ENCODE measurements around the gene SYTL3.

SYTL3 gene

DNA sequence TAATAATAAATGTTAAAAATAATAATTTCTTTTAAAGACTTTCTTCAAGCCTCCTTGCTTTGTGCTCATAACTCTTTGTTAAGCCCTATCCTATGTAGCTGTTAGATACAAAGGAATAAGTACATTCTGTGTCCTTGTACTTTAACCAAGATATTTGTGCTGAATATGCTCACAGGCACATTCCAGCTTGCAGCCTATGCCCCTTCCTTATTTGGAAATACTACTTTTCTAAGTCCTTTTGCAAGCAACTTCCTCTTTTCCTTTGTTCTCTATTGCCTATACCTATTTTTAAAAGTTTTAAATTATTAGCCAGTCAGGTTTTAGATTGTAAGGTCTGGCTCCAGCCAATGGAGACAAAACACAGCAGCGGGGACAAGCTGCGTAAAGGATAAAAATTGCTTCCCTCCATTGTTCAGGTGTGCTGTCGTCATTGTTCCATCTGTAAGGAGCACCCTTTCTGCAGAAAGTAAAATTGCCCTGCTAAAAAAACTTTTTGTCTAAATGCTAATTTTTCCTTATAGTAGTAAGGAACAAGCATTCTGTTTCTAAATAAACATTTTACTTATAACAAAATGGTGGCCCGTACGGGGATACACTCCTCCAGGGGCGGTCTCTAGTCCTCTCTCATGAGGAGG, 80.2 kb downstream of the SYTL3 start:
- no peak overlapping the region for H3K9ac ChIP-seq (ENCODE audit: low read depth, low read length)
- H3K36me3 ChIP-seq (ENCODE audit: insufficient read depth, low read length): no peaks in the 10 kb centered on the region
- H3K27me3 ChIP-seq (ENCODE audit: control insufficient read depth, insufficient read depth, low read length): no peaks in the 10 kb centered on the region
- H3K4me1 ChIP-seq (ENCODE audit: control insufficient read depth, insufficient read depth, low read length): no peaks in the 10 kb centered on the region
- H3K4me2 ChIP-seq (ENCODE audit: low read length): no peak overlapping the region
- no peak overlapping the region for H3K4me3 ChIP-seq (ENCODE audit: low read length)
- H3K9me3 ChIP-seq (replicated peaks; ENCODE audit: low read length): no peaks in the 10 kb centered on the region

DNA sequence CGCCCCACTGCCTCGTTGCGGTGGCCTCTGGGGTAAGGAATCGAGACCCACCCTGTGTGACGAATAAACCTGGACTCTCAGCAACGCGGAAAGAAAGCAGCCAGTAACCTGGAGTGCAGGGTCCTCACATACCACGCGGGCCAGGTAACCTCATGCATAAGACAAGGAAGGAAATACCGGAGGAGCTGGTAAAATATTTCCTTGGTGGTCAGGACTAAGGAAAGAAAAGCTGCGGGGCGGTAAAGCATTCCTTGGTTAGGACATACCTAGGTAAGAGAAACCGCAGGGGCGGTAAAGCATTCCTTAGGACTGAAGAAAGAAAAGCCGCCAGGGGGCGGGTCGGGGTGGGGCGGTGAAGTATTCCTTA, 80.7 kb downstream of the SYTL3 start:
- Histone ChIP-seq H3K9ac (ENCODE audit: low read depth, low read length) (no peak overlapping the region), H3K36me3 (ENCODE audit: insufficient read depth, low read length) (no peaks in the 10 kb centered on the region), H3K4me2 (ENCODE audit: low read length) (no peak overlapping the region), H3K4me3 (ENCODE audit: low read length) (no peak overlapping the region), H3K4me1 (ENCODE audit: control insufficient read depth, insufficient read depth, low read length) (no peaks in the 10 kb centered on the region), H3K9me3 (replicated peaks; ENCODE audit: low read length) (no peaks in the 10 kb centered on the region), H3K27me3 (ENCODE audit: control insufficient read depth, insufficient read depth, low read length) (no peaks in the 10 kb centered on the region)

DNA sequence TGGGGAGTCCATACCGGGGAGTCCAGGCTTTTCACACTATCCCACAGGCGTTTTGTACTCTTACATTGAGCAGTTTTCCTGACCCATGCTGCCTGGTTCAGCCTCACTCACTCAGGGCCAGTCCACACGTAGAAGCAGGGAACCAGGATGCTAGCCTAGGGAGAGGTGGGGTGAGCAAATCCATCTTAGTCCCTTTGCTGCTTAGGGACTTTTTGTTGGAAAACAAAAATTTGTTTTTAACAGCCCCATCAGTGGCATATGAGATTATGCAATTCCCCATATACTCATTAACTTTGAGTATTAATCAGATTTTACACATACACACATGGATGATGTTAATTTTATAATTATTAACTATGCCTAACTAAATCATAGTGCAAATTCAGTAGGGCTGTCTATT, 85.2 kb downstream of the SYTL3 start:
- Histone ChIP-seq H3K27me3 (ENCODE audit: control insufficient read depth, insufficient read depth, low read length) (no peaks in the 10 kb centered on the region), H3K36me3 (ENCODE audit: insufficient read depth, low read length) (no peaks in the 10 kb centered on the region), H3K4me3 (ENCODE audit: low read length) (no peak overlapping the region), H3K9me3 (replicated peaks; ENCODE audit: low read length) (peaks cover 2% of the 10 kb centered on the region), H3K4me1 (ENCODE audit: control insufficient read depth, insufficient read depth, low read length) (peaks cover 9% of the 10 kb centered on the region), H3K4me2 (ENCODE audit: low read length) (no peak overlapping the region), H3K9ac (ENCODE audit: low read depth, low read length) (no peak overlapping the region)

DNA sequence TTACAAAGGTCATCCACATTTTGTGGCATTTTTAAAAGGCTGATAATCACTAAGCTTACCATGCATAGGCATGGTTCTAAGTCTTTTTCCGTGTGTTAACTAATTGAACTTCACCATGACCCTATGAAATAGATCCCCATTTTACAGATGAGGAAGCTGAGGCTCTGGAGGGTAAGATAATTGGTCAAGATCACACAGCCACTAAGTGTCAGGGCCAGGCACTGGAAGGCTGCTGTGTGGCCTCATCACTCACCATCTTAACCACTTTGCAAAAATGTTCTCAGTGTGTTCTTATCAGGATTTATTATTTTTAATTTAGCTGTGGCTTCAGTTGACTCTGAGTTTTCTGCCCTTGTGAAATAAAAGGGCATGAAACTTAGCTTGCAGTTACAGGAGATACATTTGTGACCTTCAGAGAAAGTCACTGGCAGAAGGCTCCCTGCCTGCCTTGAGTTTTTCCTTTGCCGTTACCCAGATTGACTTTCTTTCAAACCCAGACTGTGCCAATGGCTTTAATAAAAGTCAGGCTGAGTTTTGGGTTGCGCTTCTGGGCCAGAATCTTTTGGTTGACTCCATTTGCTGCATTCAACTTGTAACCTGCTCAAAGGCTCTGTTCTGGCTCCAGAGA, 87.3 kb downstream of the SYTL3 start:
- no peak overlapping the region for H3K4me3 ChIP-seq (ENCODE audit: low read length)
- H3K4me2 ChIP-seq (ENCODE audit: low read length): no peak overlapping the region
- H3K27me3 ChIP-seq (ENCODE audit: control insufficient read depth, insufficient read depth, low read length): no peaks in the 10 kb centered on the region
- H3K9ac ChIP-seq (ENCODE audit: low read depth, low read length): no peak overlapping the region
- peaks cover 9% of the 10 kb centered on the region for H3K4me1 ChIP-seq (ENCODE audit: control insufficient read depth, insufficient read depth, low read length)
- H3K36me3 ChIP-seq (ENCODE audit: insufficient read depth, low read length): no peaks in the 10 kb centered on the region
- peaks cover 2% of the 10 kb centered on the region for H3K9me3 ChIP-seq (replicated peaks; ENCODE audit: low read length)

DNA sequence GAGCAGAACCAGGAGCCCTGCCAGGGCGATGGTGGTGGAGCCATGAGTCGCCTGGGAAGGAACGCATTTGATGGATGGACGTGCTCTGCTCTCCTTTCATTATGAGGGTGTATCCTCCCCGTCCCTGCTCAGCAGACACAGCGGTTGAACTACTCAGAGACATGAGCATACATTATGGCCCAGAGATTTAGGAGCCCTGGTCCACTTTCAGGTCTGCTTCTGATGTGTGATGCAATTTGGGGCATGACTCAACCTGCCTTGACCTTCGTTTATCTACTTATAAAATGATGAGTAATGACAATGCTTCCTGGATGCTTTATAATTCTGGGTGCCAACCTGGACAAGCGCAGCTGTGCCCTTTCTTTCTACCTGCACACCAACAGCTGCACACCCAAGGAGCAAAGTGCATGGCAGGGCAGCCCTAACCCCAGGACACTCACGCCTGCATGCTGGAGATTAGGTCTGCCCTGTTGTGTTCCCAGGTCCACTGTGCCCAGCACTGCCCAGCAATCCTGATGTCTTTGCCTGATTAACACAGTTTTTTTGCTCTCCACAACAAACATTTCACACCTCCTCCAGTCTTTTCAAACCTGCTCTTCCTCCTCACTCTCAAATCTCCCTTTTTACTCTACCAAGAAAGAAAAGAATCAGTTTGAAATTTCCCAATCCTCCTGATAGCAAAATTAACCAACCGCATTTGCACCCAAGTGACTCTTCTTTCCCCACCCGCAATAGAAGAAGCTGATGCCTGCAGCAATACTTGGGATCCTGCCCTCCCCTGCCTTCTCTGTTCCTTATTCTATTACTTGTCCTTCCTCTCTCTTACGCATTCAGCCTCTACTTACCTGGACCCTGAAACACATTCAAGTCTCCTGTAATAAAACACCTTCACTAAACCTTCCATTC, 88.1 kb downstream of the SYTL3 start:
- H3K9ac ChIP-seq (ENCODE audit: low read depth, low read length): no peak overlapping the region
- no peak overlapping the region for H3K4me2 ChIP-seq (ENCODE audit: low read length)
- no peaks in the 10 kb centered on the region for H3K27me3 ChIP-seq (ENCODE audit: control insufficient read depth, insufficient read depth, low read length)
- peaks cover 9% of the 10 kb centered on the region for H3K4me1 ChIP-seq (ENCODE audit: control insufficient read depth, insufficient read depth, low read length)
- no peaks in the 10 kb centered on the region for H3K36me3 ChIP-seq (ENCODE audit: insufficient read depth, low read length)
- H3K4me3 ChIP-seq (ENCODE audit: low read length): no peak overlapping the region
- peaks cover 2% of the 10 kb centered on the region for H3K9me3 ChIP-seq (replicated peaks; ENCODE audit: low read length)

DNA sequence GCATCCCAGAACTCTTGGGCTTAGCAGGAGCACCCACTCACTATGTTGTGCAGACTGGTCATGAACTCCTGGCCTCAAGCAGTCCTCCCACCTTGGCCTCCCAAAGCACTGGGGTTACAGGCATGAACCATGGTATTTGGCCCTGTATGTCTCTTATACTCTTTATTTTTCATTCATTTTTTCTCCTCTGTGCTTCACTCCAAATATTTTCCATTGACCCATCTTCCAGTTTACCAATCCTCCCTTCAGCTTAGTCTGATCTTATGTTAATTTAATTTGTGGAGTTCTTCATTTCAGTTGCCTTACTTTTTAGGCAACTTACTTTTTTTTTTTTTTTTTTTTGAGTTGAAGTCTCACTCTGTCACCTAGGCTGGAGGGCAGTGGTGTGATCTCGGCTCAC, 89.8 kb downstream of the SYTL3 start:
- Histone ChIP-seq H3K4me3 (ENCODE audit: low read length) (no peak overlapping the region), H3K4me2 (ENCODE audit: low read length) (no peak overlapping the region), H3K9ac (ENCODE audit: low read depth, low read length) (no peak overlapping the region), H3K36me3 (ENCODE audit: insufficient read depth, low read length) (no peaks in the 10 kb centered on the region), H3K4me1 (ENCODE audit: control insufficient read depth, insufficient read depth, low read length) (peaks cover 9% of the 10 kb centered on the region), H3K27me3 (ENCODE audit: control insufficient read depth, insufficient read depth, low read length) (no peaks in the 10 kb centered on the region), H3K9me3 (replicated peaks; ENCODE audit: low read length) (peaks cover 2% of the 10 kb centered on the region)

- Histone ChIP-seq H3K36me3 (ENCODE audit: insufficient read depth, low read length) (no peaks in the 10 kb centered on the region), H3K27me3 (ENCODE audit: control insufficient read depth, insufficient read depth, low read length) (no peaks in the 10 kb centered on the region), H3K4me1 (ENCODE audit: control insufficient read depth, insufficient read depth, low read length) (no peaks in the 10 kb centered on the region), H3K9ac (ENCODE audit: low read depth, low read length) (no peak overlapping the region), H3K4me3 (ENCODE audit: low read length) (no peak overlapping the region), H3K4me2 (ENCODE audit: low read length) (no peak overlapping the region), H3K9me3 (replicated peaks; ENCODE audit: low read length) (peaks cover 2% of the 10 kb centered on the region)
These were observed 93.3 kb downstream of the SYTL3 start for GRCh38 chr6:158743033-158743651.

DNA sequence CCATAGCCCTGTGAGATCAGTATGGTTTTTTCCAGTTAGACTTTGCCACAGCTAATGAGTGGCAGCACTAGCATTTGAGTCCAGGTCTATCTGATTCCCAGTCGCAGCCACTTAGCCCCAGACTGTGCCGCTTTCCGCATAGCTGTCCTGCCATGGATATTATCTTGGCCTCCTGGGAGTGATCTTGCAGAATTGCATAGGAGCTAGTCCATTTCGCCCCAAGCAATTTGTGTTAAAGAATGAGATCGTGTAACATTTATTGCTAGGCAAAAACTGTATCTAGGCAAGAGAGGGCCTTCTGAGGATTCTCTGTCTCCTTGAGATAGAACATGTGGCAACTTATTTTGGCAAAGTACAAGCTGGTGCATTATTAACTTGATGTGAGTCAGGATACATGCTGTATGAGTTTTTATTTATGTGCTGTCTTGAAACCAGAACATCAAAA, 95.2 kb downstream of the SYTL3 start:
- no peak overlapping the region for H3K4me2 ChIP-seq (ENCODE audit: low read length)
- no peak overlapping the region for H3K4me3 ChIP-seq (ENCODE audit: low read length)
- H3K9me3 ChIP-seq (replicated peaks; ENCODE audit: low read length): no peaks in the 10 kb centered on the region
- no peaks in the 10 kb centered on the region for H3K27me3 ChIP-seq (ENCODE audit: control insufficient read depth, insufficient read depth, low read length)
- no peaks in the 10 kb centered on the region for H3K4me1 ChIP-seq (ENCODE audit: control insufficient read depth, insufficient read depth, low read length)
- no peaks in the 10 kb centered on the region for H3K36me3 ChIP-seq (ENCODE audit: insufficient read depth, low read length)
- no peak overlapping the region for H3K9ac ChIP-seq (ENCODE audit: low read depth, low read length)

GRCh38 chr6:158751224-158751623, 101.4 kb downstream of the SYTL3 start:
- no peak overlapping the region for H3K9ac ChIP-seq (ENCODE audit: low read depth, low read length)
- no peaks in the 10 kb centered on the region for H3K4me1 ChIP-seq (ENCODE audit: control insufficient read depth, insufficient read depth, low read length)
- H3K27me3 ChIP-seq (ENCODE audit: control insufficient read depth, insufficient read depth, low read length): no peaks in the 10 kb centered on the region
- no peak overlapping the region for H3K4me2 ChIP-seq (ENCODE audit: low read length)
- no peak overlapping the region for H3K4me3 ChIP-seq (ENCODE audit: low read length)
- no peaks in the 10 kb centered on the region for H3K36me3 ChIP-seq (ENCODE audit: insufficient read depth, low read length)
- H3K9me3 ChIP-seq (replicated peaks; ENCODE audit: low read length): no peaks in the 10 kb centered on the region

- no peaks in the 10 kb centered on the region for H3K4me1 ChIP-seq (ENCODE audit: control insufficient read depth, insufficient read depth, low read length)
- H3K4me2 ChIP-seq (ENCODE audit: low read length): no peak overlapping the region
- no peaks in the 10 kb centered on the region for H3K36me3 ChIP-seq (ENCODE audit: insufficient read depth, low read length)
- H3K27me3 ChIP-seq (ENCODE audit: control insufficient read depth, insufficient read depth, low read length): no peaks in the 10 kb centered on the region
- no peak overlapping the region for H3K9ac ChIP-seq (ENCODE audit: low read depth, low read length)
- H3K9me3 ChIP-seq (replicated peaks; ENCODE audit: low read length): no peaks in the 10 kb centered on the region
- no peak overlapping the region for H3K4me3 ChIP-seq (ENCODE audit: low read length)
These were observed 102.1 kb downstream of the SYTL3 start for GRCh38 chr6:158751921-158752320.

DNA sequence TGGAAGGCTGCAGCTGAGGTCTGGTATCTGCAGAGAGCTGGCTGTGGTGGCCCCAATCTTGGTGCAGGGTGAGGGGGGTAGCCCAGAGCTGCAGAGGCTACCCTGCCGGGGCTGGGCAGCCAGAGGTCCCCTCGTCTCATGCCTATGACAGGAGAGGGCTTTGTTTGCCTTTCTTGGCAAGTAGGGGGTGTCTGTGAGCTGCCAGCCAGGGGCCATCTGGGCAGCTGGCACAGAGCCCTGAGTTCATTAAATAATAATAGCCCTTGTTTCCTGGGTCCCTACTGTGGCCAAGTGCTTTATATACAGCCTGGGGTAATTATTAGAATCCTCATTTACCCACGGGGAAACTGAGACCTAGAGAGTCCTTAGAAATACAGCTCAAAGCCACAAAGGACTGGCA, 102.8 kb downstream of the SYTL3 start:
- Histone ChIP-seq H3K36me3 (ENCODE audit: insufficient read depth, low read length) (no peaks in the 10 kb centered on the region), H3K4me3 (ENCODE audit: low read length) (no peak overlapping the region), H3K9me3 (replicated peaks; ENCODE audit: low read length) (no peaks in the 10 kb centered on the region), H3K27me3 (ENCODE audit: control insufficient read depth, insufficient read depth, low read length) (no peaks in the 10 kb centered on the region), H3K4me1 (ENCODE audit: control insufficient read depth, insufficient read depth, low read length) (no peaks in the 10 kb centered on the region), H3K9ac (ENCODE audit: low read depth, low read length) (no peak overlapping the region), H3K4me2 (ENCODE audit: low read length) (no peak overlapping the region)
